Liver (tissue), 3 donors: ENCODE data around the gene ITGAE.

Experiments
- CTCF ChIP-seq: fragments of 150-350 bp; IDR thresholded peaks from 2 replicates; pipeline ENCODE4 v1.5.1; 2017; ENCODE audit warnings: improper control_type of control experiment, low read depth, low read length; ENCODE audit not compliant: missing input control
- JUND ChIP-seq, 2 donors: IDR thresholded peaks; 2 replicates each; pipeline ENCODE4 v1.6.1; 2016; ENCODE audit warnings: antibody characterized with exemption in 2 of 2
- RAD21 ChIP-seq, 2 donors: IDR thresholded peaks; 2 replicates each; pipeline ENCODE4 v1.6.1; 2016; ENCODE audit warnings: antibody characterized with exemption in 2 of 2, mild to moderate bottlenecking in 2 of 2
- REST ChIP-seq: IDR thresholded peaks from 2 replicates; pipeline ENCODE4 v1.6.1; 2016; ENCODE audit warnings: antibody characterized with exemption, mild to moderate bottlenecking
- YY1 ChIP-seq: IDR thresholded peaks from 2 replicates; pipeline ENCODE4 v1.6.1; 2016; ENCODE audit warnings: antibody characterized with exemption, mild to moderate bottlenecking
- ZBTB33 ChIP-seq: IDR thresholded peaks from 2 replicates; pipeline ENCODE4 v1.6.1; 2016; ENCODE audit warnings: antibody characterized with exemption
- donor health status: healthy.
- donor health status: healthy.

DNA sequence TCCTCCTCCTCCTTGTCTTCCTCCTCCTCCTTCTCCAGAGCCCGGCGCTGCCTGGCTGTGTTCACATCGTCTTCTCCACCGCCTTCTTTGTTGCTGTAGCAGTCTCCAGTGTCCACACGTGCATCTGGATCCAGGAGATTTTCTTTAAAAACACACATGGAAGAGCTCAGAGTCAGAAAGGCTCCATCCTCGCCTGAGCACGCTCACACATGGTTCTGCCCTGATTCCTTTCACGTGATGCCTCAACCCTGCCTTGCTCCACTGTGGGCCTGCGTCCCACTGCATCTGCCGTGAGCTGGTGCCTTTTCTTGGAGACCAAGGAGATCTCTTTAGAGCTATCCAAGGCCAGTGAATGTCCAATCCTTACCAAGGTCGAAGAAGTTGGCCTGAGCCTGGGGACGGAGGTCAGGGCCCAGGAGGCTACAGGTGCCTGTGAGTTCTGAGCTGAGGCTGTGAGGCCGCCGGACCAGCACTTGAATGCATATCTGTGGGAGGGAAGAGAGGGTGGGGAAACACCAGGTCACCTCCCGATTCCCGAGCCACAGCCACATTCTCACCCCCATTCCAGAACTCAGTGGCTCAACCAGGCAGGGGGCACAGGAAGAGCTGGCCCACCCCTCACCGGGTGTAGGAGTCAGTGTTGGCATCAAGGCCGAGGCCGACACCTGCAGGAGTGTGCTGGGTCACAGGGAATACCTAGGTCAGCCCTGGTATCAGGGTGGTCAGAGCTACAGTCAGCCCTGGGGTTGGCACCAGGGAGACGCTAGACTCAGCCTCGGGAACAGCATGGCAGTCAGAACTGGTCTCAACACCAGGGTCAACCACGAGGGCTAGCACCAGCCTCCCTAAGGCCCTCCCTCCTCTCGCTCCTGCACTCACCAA, 39.7 kb downstream of the ITGAE start:
- no peak for TF ChIP-seq CTCF
- no peak for TF ChIP-seq REST
- TF ChIP-seq JUND (IDR thresholded peaks at IDR 0.05), result no peak
- TF ChIP-seq ZBTB33, result no peak
- no peak for TF ChIP-seq YY1
- TF ChIP-seq RAD21 (IDR thresholded peaks at IDR 0.05), result no peak
